T follicular helper cell (primary cell): ENCODE measurements around the gene TNPO3.
"Not testable (repeated sequence)": the region's sequence is repeated elsewhere in the genome, so short reads cannot be mapped to it uniquely, and the experiment has no call there.

Source experiments
- DNase-seq: peaks from one replicate; pipeline ENCODE4 v3.0.0-alpha.2; 2020; ENCODE audit warnings: low read depth

Gene TNPO3

GRCh38 chr7:128959296-128959695, 95.6 kb downstream of the TNPO3 start:
- DNase-seq = no peak

GRCh38 chr7:128955981-128956380, 98.9 kb downstream of the TNPO3 start:
- DNase-seq = no peak

GRCh38 chr7:128954830-128955802, 99.8 kb downstream of the TNPO3 start:
- DNase-seq = no peak

- no peak for DNase-seq
These were observed 100.8 kb downstream of the TNPO3 start for GRCh38 chr7:128954150-128954549.

GRCh38 chr7:128951296-128951695, 103.6 kb downstream of the TNPO3 start:
- no peak for DNase-seq

- no peak for DNase-seq
These were observed 105.7 kb downstream of the TNPO3 start for GRCh38 chr7:128948976-128949760.

GRCh38 chr7:128948312-128948973, 106.5 kb downstream of the TNPO3 start:
- no peak for DNase-seq

GRCh38 chr7:128947854-128948253, 107.1 kb downstream of the TNPO3 start:
- DNase-seq = no peak

GRCh38 chr7:128946936-128947830, 107.7 kb downstream of the TNPO3 start:
- no peak for DNase-seq

GRCh38 chr7:128945668-128946366, 109.1 kb downstream of the TNPO3 start:
- no peak for DNase-seq

- DNase-seq = no peak
These were observed 110.2 kb downstream of the TNPO3 start for GRCh38 chr7:128944487-128945236.

- DNase-seq = not testable (repeated sequence)
These were observed 111.7 kb downstream of the TNPO3 start for GRCh38 chr7:128943251-128943650.

GRCh38 chr7:128941946-128942526, 112.9 kb downstream of the TNPO3 start:
- no peak for DNase-seq

- DNase-seq = no peak
These were observed 113.5 kb downstream of the TNPO3 start for GRCh38 chr7:128941323-128941890.

- DNase-seq = no peak
These were observed 114.2 kb downstream of the TNPO3 start for GRCh38 chr7:128940494-128941322.

- no peak for DNase-seq
These were observed 115.0 kb downstream of the TNPO3 start for GRCh38 chr7:128939861-128940410.

- DNase-seq = no peak
These were observed 115.6 kb downstream of the TNPO3 start for GRCh38 chr7:128939075-128939860.
